HG02623 (cell line): ENCODE data around the gene FGFR4.
A peak's percentile ranks its signal among the peaks of the same experiment; 100 is the strongest.

Experiments used
- ATAC-seq: cut with Tn5 transposase; IDR thresholded peaks from one replicate; pipeline ENCODE4 v1.9.1; 2021; ENCODE audit warnings: moderate library complexity; ENCODE audit not compliant: unreplicated experiment

FGFR4 gene

GRCh38 chr5:177099422-177100093, 12.8 kb downstream of the FGFR4 start:
- ATAC-seq = no peak

GRCh38 chr5:177100714-177101121, 14.0 kb downstream of the FGFR4 start:
- no peak for ATAC-seq

GRCh38 chr5:177103523-177104253, 17.0 kb downstream of the FGFR4 start:
- no peak for ATAC-seq

DNA sequence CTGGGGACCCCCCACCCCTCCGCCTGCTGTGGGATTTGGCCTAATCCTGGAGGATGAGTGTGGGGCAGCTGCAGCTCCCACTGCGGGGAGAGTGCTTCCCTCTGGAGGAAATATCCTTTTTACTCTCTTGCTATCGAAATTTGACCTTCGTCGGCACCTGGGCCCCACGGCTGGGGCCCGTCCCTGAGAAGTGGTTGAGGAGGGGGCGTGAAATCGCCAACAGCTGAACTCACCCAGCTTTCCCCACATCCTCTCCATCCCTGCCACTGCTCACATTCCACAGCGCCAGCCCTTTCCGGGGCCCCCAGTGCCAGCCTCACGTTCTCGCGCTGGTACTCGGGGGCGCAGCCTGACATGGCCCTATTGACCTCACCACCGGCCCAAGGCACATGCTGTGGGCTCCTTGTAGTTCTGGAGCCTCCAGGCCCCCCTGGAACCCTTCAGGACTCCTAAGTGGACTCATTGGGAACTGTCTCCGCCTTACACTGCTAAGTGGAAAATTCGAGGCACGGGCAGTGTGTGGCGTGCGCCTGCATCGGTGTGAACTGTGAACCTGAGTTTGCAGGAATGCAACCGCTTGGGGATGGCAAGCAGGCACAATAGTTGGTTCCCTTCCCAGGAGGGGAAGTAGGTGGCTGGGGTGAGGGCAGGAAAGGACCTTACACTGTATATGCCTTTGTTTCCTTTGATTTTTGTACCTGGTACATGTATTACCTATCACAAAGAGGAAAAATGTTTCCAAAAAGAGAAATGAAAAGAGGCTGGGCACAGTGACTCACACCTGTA, 19.2 kb downstream of the FGFR4 start:
- ATAC-seq = no peak

DNA sequence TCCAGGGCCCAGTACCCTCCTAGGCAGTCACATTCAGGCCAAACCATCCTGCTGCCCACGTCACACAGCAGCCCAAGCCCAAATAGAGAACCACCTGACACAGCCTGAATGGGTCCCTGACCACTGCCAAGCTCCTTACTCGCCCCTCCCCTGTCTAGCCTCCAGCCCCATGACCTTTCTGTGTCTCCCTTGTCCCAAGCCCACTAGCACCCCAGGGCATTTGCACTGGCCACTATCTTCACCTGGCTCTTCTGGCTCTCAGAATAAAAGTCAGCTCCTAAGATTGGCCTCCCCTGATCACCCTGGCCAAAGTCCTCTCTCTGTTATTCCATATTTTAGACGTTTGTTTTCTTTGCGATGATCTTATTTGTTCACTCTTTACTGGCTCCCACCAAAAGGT, 20.4 kb downstream of the FGFR4 start:
- no peak for ATAC-seq

- no peak for ATAC-seq
These were observed 23.1 kb downstream of the FGFR4 start for GRCh38 chr5:177109810-177110209.

- ATAC-seq = no peak
These were observed 25.1 kb downstream of the FGFR4 start for GRCh38 chr5:177111720-177112394.

DNA sequence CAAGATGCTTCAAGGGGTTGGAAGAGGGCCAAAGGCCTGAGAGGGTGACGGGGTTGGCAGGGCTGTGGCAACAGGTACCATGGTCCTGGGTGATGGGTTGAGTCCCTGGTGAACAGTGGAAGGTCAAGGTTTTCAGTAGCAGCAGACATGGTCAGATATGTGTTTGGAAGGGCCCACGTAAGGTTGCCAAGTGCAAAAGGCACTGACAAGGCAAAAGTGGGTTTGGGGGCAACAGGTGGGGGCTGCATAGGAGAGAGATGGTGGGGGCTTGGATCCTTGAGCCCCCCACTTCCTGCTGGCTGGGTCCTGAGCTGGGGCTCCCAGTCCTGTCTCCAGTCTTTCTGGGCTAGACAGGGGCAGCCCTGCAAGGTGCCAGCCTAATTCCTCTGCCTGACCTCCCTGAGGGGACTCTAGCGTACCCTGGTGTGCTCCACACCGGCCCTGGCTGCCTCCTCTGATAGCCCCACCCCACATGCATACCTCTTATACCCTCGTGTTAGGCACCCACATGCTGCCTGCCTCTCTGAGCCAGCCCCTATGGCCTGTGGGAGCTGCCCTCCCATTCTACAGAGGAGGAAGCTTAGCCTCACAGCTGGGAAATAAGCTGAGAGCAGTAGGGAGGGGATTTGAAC, 26.0 kb downstream of the FGFR4 start:
- ATAC-seq = no peak

- no peak for ATAC-seq
These were observed 27.1 kb downstream of the FGFR4 start for GRCh38 chr5:177113566-177114424.

- ATAC-seq = peak; percentile 57
These were observed 30.1 kb downstream of the FGFR4 start for GRCh38 chr5:177116631-177117373.

- ATAC-seq = no peak
These were observed 30.8 kb downstream of the FGFR4 start for GRCh38 chr5:177117441-177118045.

DNA sequence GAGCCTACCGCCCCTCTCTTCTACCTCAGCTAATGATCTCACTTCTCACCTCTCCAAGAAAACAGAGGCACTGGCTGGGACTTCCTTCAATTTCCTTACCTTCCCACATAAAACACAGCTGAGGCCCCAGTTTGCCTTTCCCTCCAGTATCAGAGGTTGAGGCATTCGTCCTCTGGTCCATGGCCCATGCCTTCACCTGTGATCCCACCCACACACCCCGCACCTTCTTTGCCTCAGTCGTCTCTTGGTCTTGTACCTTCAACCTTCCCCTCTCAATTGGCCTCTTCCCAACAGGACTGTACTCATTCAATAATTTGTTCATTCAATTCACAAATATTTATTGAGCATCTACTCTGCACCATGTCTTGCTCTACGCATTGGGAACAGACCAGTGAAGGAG, 35.9 kb downstream of the FGFR4 start:
- no peak for ATAC-seq

DNA sequence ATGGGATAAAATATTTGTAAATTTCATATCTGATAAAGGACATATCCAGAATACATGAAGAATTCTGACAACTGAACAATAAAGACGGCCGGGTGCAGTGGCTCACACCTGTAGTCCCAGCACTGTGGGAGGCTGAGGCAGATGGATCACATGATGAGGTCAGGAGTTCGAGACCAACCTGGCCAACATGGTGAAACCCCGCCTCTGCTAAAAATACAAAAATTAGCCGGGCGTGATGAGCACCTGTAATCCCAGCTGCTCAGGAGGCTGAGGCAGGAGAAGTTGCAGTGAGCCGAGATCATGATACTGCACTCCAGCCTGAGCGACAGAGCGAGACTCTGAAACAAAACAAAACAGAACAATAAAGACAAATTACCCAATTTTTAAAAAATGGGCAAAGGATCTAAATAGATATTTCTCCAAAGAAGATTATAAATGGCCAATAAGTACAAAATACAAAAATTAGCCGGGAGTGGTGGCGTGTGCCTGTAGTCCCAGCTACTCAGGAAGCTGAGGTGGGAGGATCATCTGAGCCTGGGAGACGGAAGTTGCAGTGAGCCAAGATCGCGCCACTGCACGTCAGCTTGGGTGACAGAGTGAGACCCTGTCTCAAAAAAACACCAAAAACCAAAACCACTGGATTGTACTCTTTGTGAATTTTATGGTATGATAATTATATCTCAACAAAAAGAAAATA, 37.2 kb downstream of the FGFR4 start:
- peak; percentile 25 for ATAC-seq

GRCh38 chr5:177124486-177124991, 37.8 kb downstream of the FGFR4 start:
- peak; percentile 66 for ATAC-seq

DNA sequence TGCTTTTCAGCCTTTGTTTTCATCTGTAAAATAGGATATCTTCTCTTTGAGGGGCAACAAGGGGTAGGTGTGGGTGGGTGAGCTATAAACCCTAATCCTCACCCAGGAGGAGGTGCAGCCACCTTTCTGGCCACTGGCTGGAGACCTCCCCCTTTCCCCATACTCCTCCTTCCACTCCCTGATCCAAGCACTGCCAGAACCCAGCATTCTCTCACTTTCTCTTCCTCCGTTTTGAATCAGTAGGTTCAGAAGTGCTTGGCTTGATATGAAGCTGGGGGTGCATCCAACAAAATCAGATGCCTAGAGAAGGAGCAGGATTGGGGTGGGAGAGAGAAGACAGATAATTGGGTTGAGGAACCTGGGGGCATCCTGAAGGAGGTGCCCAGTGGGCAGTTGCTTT, 40.1 kb downstream of the FGFR4 start:
- ATAC-seq = no peak

- no peak for ATAC-seq
These were observed 41.9 kb downstream of the FGFR4 start for GRCh38 chr5:177128551-177128981.

DNA sequence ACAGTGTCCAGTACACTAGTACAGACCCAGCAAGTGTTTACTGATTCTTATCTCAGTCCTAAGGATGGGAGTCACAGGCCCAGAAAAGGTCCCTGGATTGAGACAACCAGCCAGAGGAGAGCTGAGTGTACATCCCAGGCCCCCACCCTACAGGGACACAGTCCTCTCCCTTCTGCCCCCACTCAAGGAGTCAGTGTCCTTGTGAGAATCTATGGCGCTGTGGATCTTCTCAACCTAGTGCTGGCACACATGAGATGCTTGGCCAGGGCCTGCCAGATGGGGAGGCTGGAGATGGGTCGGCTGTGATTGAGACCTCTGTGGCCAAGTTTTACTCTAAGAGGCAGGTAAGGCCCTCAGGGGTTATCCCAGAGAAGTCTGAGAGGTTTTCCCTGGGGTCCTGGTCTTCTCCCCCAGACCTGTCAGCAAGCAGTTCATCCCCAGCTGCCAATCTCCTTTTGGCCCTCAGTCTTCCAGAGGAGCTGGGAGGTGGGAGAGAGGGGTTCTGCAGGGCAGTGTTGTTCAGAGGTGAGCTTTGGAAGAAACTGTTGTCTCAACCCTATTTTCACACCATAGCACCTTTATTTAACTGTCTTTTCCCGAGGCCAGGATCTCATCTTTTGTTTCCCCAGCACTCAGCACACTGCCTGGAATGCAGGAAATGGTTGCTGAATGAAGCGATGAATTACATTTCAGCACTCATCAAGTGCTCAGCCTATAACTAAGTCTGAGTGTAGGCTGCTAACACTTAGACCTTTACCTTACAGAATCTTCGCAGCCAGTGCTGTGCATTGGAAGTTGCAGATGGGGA, 43.7 kb downstream of the FGFR4 start:
- no peak for ATAC-seq
